GM06990 (cell line): ENCODE measurements around the gene PRLH.

Experiments used
- DNase-seq: peaks from one replicate; pipeline ENCODE4 v3.0.0-alpha.2; 2011; ENCODE audit not compliant: insufficient read length; ENCODE audit errors: extremely low read depth
- H3K27me3 ChIP-seq: replicated peaks from 2 replicates; pipeline ENCODE4 v1.6.0; 2011; ENCODE audit warnings: low read length; ENCODE audit not compliant: control insufficient read depth, insufficient read depth
- H3K36me3 ChIP-seq: 2 replicates; pipeline ENCODE4 v1.5.1; 2011; ENCODE audit warnings: low read length; ENCODE audit not compliant: control insufficient read depth, insufficient read depth
- H3K4me3 ChIP-seq: replicated peaks from 2 replicates; pipeline ENCODE4 v1.5.1; 2011; ENCODE audit warnings: low read depth, mild to moderate bottlenecking, control low read depth, low read length
- TF ChIP-seq, protein P1 (sequence below): IDR thresholded peaks from 2 replicates; pipeline ENCODE4 v1.5.1; 2011; ENCODE audit warnings: low read length, control low read depth, mild to moderate bottlenecking, inconsistent platforms; ENCODE audit not compliant: insufficient read depth, poor library complexity, severe bottlenecking

Gene PRLH

DNA sequence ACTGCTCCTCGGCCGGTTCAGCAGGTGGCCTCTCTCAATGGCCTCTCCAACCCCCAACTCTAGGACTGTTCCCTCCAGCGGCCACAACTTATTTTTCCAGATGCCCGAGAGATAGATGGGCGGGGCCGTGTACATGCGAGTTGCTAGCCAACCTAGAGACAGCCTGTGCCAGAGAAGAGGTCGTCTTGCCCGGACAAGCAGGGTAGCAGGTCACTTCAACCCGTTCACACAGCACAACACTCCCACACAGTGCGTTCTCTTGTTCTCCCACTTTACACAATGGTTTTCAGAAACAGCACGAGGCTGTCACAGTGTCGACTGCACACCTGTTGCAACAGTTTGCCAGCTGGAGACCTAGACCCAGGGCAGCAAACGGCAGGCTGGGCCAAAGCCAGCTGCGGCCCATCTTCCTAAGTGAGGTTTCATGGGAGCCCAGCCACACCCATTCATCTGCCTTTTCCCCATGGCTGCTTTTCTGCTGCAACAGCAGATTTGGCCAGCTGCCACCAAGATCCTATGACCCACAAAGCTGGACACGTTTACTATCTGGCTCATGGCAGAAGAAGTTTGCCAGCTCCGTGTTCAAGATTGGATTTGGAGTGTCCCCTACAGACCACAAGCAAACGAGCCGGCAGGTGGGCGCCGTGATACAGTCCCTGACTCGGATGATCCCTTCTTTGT lies 7.3 kb upstream of the PRLH start:
- Histone ChIP-seq H3K4me3 (no peak overlapping the region), H3K36me3 (no peaks in the 10 kb centered on the region), H3K27me3 (no peaks in the 10 kb centered on the region; the same call in 1 of the 2 replicates)
- TF ChIP-seq, protein P1, sequence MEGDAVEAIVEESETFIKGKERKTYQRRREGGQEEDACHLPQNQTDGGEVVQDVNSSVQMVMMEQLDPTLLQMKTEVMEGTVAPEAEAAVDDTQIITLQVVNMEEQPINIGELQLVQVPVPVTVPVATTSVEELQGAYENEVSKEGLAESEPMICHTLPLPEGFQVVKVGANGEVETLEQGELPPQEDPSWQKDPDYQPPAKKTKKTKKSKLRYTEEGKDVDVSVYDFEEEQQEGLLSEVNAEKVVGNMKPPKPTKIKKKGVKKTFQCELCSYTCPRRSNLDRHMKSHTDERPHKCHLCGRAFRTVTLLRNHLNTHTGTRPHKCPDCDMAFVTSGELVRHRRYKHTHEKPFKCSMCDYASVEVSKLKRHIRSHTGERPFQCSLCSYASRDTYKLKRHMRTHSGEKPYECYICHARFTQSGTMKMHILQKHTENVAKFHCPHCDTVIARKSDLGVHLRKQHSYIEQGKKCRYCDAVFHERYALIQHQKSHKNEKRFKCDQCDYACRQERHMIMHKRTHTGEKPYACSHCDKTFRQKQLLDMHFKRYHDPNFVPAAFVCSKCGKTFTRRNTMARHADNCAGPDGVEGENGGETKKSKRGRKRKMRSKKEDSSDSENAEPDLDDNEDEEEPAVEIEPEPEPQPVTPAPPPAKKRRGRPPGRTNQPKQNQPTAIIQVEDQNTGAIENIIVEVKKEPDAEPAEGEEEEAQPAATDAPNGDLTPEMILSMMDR = no peak
- DNase-seq = no peak

DNA sequence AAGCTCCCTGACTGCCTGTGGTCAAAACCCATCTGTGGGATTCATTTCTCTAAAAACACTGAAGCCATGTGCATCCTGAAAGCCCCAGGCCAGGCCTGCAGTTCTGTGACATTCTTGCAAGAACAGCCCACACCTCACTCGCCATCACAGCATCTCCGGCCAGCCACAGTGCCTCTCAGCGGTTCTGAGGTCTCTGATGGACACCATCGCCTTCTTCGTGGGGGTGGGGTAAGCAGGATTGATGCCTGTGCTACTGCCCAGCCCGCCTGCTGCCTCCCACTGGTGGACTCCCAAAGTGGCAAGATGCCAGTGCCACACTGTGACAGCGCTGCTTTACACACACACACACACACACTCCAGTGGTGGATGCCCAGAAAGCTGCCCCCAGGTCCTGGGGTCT lies 5.2 kb upstream of the PRLH start:
- no peak for DNase-seq
- TF ChIP-seq, protein P1 = no peak

DNA sequence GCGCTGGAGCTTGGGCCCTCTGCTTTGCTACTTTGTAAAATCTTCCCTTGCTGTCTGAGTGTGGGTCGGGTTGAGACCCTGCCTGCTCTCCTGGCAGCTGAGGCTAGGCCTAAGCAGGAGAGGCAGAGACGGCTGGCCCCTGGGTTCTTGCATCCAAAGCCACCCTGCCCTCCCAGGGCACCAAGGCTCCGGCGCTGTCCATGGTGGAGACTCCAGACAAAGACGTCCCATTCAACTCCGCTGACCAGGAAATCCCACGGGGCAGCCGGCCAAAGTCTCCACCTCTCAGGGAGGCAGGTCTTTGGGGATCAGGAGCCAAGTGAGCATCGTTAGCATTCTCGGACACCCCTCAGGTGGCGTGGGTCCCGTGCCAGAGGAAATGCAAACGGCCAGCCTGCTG lies 2.6 kb upstream of the PRLH start:
- H3K27me3 ChIP-seq = no peaks in the 10 kb centered on the region; the same call in 1 of the 2 replicates
- H3K4me3 ChIP-seq = no peak overlapping the region
- TF ChIP-seq, protein P1 = no peak
- no peaks in the 10 kb centered on the region for H3K36me3 ChIP-seq
- no peak for DNase-seq

More for the DNA sequence above, 5.2 kb upstream of the PRLH start:
- Histone ChIP-seq H3K27me3 (no peaks in the 10 kb centered on the region; the same call in 1 of the 2 replicates), H3K4me3 (no peak overlapping the region), H3K36me3 (no peaks in the 10 kb centered on the region)

DNA sequence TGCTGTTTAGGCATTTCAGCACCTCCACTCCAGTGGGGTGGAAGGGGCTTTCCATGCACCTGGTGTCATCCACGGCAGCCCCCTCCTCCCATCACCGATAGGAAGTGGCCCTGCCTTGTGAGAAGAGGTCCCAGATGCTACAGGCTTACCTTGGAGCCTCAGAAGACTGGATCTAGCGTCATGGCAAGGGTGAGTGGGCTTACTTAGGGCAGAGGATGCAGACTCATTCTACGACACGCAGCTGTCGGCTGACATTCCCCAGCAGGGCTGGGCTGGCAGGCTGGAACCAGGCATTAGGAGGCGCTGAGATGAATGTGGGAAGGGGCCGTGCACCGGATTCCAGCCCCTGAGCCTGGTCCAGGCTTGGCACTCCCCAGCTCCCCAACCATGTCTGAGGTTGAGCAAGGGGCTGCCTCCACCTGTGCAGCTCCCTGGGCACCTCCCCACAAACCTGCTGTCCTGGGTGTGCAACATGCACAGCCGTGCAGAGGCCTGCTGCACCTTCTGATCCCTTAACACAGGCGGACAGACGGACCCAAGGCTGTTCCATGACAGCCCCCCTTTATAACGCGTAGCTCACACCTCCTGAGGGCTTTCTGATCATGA lies 1.7 kb upstream of the PRLH start:
- DNase-seq = no peak
- Histone ChIP-seq H3K36me3 (no peaks in the 10 kb centered on the region), H3K4me3 (no peak overlapping the region), H3K27me3 (no peaks in the 10 kb centered on the region; the same call in 1 of the 2 replicates)
- TF ChIP-seq, protein P1 = no peak

DNA sequence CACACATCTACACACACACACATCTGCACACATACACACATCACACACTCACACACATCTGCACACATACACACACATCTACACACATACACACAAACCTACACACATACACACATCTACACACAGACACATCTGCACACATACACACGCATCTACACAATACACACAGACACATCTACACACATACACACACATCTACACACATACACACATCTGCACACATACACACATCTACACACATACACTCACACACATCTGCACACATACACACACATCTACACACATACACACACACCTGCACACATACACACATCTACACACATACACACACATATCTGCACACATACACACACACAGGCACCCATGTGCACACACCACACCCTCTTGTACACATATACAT lies 400 bp upstream of the PRLH start:
- DNase-seq = no peak
- Histone ChIP-seq H3K36me3 (no peaks in the 10 kb centered on the region), H3K4me3 (no peak overlapping the region), H3K27me3 (no peaks in the 10 kb centered on the region; the same call in 1 of the 2 replicates)
- TF ChIP-seq, protein P1 = no peak
